Right atrium auricular region (tissue), 2 donors: ENCODE measurements around the gene CDK5RAP2. TPM values are rescaled to one million over a fixed set of nuclear protein-coding genes. Genes with fewer than 3 reads are reported as not detected.

Experiments
- DNase-seq: peaks from one replicate; pipeline ENCODE4 v3.0.0-alpha.2; 2019; ENCODE audit warnings: low spot score
- H3K27ac ChIP-seq, 2 donors: fragments of 200-600 bp; sonication (generic); 1 replicate in 1 of 2; 2 replicates in 1 of 2; pipeline ENCODE4 v1.5.1; 2016 to 2019
- H3K27me3 ChIP-seq, 2 donors: fragments of 200-600 bp; sonication (generic); one replicate each; pipeline versions ENCODE4 v1.5.1 to v1.6.0; 2017 to 2019
- H3K36me3 ChIP-seq: fragments of 200-600 bp; sonication (generic); one replicate; pipeline ENCODE4 v1.5.1; 2016
- H3K4me1 ChIP-seq, 2 donors: fragments of 200-600 bp; sonication (generic); one replicate each; pipeline versions ENCODE4 v1.5.1 to v1.6.0; 2017 to 2019
- H3K4me3 ChIP-seq, 2 donors: fragments of 200-600 bp; sonication (generic); 1 replicate in 1 of 2; 2 replicates in 1 of 2; pipeline ENCODE4 v1.5.1; 2017 to 2019; ENCODE audit warnings: mild to moderate bottlenecking in 1 of 2, moderate library complexity in 1 of 2
- H3K9me3 ChIP-seq, 2 donors: fragments of 200-600 bp; sonication (generic); one replicate each; pipeline ENCODE4 v1.5.1; 2019
- total RNA-seq, 2 donors: library from RNA; depleted of rRNA; stranded (reverse); fragments of >200 nt; gene quantifications; one replicate each; pipeline ENCODE4 v1.1.0, GENCODE V29; 2016
- TF ChIP-seq, protein P1 (sequence below), 2 donors: fragments of 200-600 bp; sonication (generic); IDR thresholded peaks; one replicate each; pipeline ENCODE4 v1.5.1; 2019; ENCODE audit warnings: antibody characterized with exemption in 2 of 2

The CDK5RAP2 gene
- total RNA-seq, 2 donors from 2014 or later = 36.7 to 40.4 TPM

DNA sequence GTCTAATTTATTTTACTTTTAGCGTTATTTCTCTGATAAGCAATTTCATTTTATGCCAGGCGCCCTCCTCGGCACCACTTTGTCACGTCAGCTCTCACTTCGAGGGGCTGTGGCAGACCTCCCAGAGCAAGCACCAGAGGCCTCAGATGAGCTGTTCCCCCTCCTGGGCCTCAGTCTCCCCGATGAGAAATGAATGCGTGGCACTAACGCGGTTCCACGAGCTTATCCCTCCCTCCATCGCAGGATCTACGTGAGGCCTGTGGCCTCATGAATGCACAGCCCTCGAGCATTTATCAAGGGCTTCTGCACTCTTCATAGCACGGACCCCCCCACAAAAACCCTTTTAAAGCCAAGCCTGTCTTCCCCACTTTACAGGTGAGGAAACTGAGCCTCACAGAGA lies 205.2 kb downstream of the CDK5RAP2 start:
- Histone ChIP-seq H3K36me3 (no peaks in the 10 kb centered on the region), H3K9me3 (peaks cover 0 to 12% of the 10 kb centered on the region in 2 donors), H3K4me3 (no peak overlapping the region), H3K27me3 (no peaks in the 10 kb centered on the region), H3K4me1 (no peaks in the 10 kb centered on the region), H3K27ac (no peak overlapping the region)
- TF ChIP-seq, protein P1, sequence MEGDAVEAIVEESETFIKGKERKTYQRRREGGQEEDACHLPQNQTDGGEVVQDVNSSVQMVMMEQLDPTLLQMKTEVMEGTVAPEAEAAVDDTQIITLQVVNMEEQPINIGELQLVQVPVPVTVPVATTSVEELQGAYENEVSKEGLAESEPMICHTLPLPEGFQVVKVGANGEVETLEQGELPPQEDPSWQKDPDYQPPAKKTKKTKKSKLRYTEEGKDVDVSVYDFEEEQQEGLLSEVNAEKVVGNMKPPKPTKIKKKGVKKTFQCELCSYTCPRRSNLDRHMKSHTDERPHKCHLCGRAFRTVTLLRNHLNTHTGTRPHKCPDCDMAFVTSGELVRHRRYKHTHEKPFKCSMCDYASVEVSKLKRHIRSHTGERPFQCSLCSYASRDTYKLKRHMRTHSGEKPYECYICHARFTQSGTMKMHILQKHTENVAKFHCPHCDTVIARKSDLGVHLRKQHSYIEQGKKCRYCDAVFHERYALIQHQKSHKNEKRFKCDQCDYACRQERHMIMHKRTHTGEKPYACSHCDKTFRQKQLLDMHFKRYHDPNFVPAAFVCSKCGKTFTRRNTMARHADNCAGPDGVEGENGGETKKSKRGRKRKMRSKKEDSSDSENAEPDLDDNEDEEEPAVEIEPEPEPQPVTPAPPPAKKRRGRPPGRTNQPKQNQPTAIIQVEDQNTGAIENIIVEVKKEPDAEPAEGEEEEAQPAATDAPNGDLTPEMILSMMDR (IDR thresholded peaks at IDR 0.05) = no peak
- DNase-seq = no peak

DNA sequence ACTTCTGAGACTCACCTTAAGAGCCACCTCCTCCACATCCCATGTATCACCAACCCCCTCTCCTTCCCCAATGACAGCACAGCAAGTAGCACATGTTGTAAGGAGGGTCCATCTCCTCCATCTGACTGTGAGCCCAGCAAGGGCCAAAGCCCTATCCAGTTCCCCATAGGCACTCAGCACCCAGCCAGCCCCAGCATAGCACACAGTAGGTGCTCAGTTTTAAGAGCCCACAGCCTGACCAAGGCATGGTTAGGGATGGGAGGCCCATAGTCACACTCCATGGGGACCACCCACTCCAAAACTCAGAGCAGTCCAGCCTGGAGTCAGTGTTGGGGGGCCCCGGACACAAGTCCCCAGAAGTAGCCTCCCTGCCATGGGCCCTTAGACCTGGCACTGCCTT lies 205.7 kb downstream of the CDK5RAP2 start:
- Histone ChIP-seq H3K27ac (no peak overlapping the region), H3K36me3 (no peaks in the 10 kb centered on the region), H3K4me3 (no peak overlapping the region), H3K27me3 (no peaks in the 10 kb centered on the region), H3K4me1 (no peaks in the 10 kb centered on the region), H3K9me3 (peaks cover 0 to 6% of the 10 kb centered on the region in 2 donors)
- DNase-seq = no peak
- TF ChIP-seq, protein P1 (IDR thresholded peaks at IDR 0.05) = no peak

DNA sequence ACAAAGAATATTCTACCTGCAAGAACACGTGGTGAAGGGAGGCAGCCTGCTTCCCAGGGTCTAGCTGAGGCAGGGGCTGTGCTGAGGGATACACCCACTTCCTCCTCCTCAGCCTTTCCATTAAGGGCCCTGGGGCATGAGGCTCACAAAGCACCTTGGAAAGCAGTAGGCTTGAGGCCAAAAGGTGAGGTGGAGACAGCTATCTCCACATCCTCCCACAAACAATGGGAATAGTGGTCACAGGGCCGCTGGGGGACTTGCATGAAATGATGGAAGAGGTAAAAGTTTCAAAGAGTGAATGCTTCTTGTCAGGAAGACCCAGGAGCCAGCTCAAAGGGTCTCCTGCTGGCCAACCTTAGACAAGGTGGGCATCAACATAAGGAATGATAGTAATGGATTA lies 207.9 kb downstream of the CDK5RAP2 start:
- TF ChIP-seq, protein P1 (IDR thresholded peaks at IDR 0.05) = no peak
- no peak for DNase-seq

DNA sequence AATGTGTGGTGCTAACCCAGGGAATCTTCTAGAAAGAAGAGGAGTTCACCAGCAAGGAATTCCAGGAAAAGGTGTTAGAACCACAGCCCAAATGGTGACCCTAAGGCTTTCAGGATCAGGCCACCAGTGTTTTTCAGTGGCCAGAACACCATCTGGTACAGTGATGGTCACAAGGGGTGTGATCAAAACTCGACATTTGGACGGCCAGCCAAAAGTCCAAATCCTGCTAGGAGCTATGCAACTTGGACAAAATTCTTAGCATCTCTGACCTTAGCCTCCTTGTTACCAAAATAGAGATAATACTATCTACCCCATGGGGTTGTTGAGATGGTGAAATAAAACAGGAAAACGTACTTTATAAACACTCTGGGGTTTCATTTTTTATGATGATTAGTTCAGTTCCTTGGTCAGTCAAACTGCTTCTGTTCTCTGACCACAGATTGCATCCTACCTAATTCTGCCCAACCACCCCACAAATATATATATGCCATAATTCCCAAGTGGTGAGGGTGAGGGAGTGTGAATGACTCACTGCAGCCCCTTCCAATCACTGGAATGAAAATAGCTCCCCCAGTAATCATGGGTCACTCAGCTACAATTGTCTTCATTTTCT lies 210.3 kb downstream of the CDK5RAP2 start:
- Histone ChIP-seq H3K9me3 (no peaks in the 10 kb centered on the region), H3K4me3 (no peak overlapping the region), H3K27me3 (no peaks in the 10 kb centered on the region), H3K4me1 (no peaks in the 10 kb centered on the region), H3K36me3 (no peaks in the 10 kb centered on the region), H3K27ac (no peak overlapping the region)
- TF ChIP-seq, protein P1 (IDR thresholded peaks at IDR 0.05) = no peak
- no peak for DNase-seq

More for the DNA sequence above, 207.9 kb downstream of the CDK5RAP2 start:
- Histone ChIP-seq H3K36me3 (no peaks in the 10 kb centered on the region), H3K9me3 (no peaks in the 10 kb centered on the region), H3K27me3 (no peaks in the 10 kb centered on the region), H3K4me3 (no peak overlapping the region), H3K27ac (no peak overlapping the region), H3K4me1 (no peaks in the 10 kb centered on the region)

DNA sequence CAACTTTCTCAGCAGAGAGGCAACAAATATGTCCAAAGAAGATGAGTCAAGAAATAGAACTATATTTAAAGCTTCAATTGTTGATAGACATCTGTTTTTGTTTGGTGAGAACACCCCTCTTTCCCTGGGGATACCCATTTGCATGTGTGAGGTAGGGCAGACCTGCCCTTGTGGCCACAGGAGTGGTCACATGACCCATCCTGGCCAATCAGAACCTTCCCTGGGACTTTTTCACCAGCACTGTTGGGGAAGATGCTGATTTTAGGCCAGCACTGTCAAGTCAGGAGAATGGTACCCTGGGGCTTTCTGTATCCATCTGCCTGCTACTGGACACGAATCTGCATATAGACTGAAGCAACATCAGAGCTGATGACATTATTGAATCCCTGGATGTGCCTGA lies 211.2 kb downstream of the CDK5RAP2 start:
- DNase-seq = no peak
- no peaks in the 10 kb centered on the region for H3K4me1 ChIP-seq
- H3K9me3 ChIP-seq = no peaks in the 10 kb centered on the region
- H3K4me3 ChIP-seq = no peak overlapping the region
- TF ChIP-seq, protein P1 (IDR thresholded peaks at IDR 0.05) = no peak
- no peak overlapping the region for H3K27ac ChIP-seq
- H3K27me3 ChIP-seq = no peaks in the 10 kb centered on the region
- no peaks in the 10 kb centered on the region for H3K36me3 ChIP-seq

DNA sequence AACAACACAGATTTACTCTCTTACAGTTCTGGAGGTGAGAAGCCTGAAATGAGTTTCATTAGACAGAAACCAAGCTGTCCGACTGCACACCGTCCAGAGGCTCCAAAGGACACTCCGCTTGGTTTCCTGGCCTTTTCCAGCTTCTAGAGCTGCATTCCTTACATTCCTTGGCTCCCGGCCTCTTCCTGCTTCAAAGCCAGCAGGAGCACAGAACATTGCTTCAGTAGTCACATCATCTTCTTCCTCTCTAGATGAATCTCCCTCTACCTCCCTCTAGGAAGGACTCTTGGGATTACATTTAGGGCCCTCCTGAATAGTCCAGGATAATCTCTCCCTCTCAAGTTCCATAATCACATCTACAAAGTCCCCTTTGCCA lies 213.3 kb downstream of the CDK5RAP2 start:
- no peaks in the 10 kb centered on the region for H3K27me3 ChIP-seq
- no peak overlapping the region for H3K4me3 ChIP-seq
- no peaks in the 10 kb centered on the region for H3K36me3 ChIP-seq
- no peak for DNase-seq
- H3K9me3 ChIP-seq = no peaks in the 10 kb centered on the region
- TF ChIP-seq, protein P1 (IDR thresholded peaks at IDR 0.05) = no peak
- H3K27ac ChIP-seq = no peak overlapping the region
- H3K4me1 ChIP-seq = no peaks in the 10 kb centered on the region
